ENCODE measurements around the gene KCNA2. TPM values are rescaled to one million over a fixed set of nuclear protein-coding genes. Genes with fewer than 3 reads are reported as not detected.

KCNA2 gene
- polyA plus RNA-seq (2013, experiment 1 of 2; ENCODE audit: insufficient read length) = not detected
- polyA plus RNA-seq (2013, experiment 2 of 2; ENCODE audit: insufficient read length) = not detected

DNA sequence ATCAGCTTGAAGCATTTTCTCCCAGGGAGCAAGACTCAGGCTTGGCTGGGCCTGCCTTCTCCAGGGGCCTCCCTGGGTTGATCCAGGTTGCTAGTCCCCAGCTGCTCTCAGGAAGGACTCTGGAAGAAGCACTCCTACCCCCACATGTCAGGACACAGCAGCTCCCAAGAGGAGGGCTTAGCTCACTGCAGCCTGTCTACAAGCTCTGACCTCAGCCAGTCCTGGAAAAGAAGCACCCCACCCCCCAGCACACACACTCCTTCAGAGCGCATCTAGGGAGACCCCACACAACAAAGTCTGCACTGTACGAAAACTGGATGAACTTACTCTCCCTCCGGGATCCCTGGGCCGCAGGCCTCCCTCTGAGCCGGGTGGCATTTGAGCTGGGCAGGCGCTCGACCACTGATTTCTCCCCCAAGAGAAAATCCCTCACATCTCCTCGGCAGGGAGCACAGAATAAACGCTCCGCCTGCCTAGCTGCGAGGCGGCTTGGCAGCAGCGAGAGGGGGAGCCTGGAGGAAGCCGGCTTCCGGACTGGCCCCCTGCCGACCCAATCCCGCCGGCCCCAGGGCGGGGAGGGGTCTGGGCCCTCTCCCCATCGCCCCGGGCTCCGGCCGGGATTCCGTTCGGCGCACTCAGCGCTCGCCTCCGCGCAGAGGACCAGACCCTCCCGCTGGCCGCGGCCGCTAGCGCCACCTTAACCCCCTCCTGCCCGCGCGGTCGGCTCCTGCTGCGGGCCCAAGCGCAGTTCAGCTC, at the start of gene KCNA2:
TSS of gene KCNA2 (minus strand) at position 458 of the 756 bp plus-strand sequence. CDS start 1,576 bp downstream, outside the sequence.
- DNase-seq = peak; percentile 5

DNA sequence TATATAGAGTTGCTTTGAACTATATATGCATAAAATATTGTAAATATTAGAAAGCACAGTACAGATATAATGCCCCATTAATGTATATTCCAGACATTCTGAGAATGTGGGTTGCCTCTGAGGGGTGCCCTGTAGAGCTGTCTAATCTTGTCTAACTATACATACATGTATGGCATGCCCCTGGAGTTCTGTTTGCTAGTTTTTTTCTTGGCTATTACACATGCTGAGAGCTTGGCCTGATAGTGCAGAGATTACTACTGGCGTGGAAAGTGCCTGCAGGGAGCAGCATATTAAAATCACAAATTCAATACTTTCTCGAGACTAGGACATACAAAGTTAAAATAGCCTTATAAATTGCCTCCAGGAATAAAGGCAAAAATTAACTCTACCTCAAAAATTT, 44.5 kb upstream of the KCNA2 start:
- no peak for DNase-seq

DNA sequence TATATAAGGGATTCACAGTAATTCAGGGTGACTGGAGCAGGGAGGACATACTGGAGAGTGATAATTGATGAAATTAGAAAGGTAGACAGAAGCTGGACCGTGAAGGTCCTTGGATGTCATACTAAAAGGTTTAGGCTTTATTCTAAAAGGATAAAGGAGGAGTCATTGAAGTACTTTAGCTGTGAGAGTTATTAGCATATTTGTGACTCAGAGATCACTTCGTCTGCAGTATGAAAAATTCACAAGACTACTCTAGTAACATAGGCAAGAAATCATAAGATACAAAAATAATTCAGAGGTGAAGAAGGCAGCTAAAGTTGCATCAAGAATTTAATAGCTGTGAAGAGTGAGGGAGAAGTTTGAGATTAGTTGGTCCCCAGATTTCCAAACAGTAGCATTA, 42.3 kb upstream of the KCNA2 start:
- DNase-seq = no peak

DNA sequence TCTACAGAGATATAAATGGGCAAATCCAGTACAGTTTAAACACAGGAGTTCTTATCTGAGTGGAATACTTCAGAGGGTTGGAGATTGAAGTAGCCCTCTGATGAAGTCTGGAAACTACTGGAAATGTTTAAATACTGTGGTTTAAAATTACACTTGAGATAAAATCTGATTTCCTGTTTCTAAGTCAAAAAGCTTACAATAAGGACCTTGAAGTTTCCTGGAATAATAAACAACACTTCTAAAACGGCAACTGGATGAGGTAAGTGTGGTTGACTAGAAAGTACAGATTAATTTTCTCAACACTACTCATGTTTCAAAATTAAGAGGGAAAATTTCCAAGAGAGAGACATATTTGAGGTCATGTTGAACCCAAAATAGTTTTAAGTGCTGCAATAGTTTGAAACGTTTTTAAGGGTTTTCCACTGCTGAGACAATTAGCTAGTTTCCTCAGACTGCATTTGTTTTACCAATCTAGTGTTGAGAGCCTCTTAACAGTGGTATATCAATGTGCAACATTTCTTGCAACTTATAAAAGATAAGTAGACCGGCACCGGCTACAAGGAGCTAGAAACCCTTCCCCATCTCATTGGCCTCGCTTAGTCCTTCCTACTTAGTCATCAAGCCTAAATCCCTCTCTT, 41.2 kb upstream of the KCNA2 start:
- DNase-seq = no peak

DNA sequence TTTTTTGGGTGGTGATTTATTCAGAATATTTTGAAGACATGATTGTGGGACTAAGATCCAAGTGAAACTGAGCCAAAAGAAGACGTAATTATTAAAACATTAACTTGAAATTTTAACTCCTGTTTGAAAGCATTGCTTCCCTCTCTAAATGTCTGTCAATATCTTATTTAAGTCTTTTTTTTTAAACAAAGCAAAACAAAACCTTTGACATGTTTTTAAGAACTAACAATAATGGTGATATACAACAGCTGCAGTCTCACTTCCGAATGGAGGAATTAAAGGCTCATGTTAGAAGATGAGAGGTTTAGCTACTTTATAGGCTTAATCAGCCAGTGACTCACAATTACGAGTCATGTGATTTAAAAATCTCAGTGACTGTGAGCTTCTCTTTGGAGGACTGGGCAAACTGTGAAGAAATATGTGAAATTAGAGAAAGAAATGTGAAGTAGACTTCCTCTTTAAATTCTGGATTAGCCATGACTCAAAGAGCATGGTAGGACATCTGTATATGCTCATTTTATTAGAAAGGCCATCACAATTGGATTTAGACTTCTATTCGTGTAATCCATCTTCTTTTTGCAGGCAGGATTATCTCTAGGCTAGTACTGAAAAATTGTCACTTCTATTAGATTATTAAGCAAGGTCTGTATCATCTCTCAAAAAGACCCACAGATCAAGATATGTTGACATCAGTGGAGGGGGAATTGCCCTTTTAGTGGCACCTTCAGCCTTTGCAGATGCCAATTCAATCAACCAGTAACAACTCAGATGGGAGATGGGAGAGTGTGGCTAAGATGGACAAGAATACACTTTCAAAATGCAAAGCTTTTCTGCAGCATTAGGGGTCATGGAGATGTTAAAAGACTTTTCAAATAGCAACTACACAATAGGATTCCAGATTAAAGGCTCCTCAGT, 39.9 kb upstream of the KCNA2 start:
- DNase-seq = peak; percentile 28

DNA sequence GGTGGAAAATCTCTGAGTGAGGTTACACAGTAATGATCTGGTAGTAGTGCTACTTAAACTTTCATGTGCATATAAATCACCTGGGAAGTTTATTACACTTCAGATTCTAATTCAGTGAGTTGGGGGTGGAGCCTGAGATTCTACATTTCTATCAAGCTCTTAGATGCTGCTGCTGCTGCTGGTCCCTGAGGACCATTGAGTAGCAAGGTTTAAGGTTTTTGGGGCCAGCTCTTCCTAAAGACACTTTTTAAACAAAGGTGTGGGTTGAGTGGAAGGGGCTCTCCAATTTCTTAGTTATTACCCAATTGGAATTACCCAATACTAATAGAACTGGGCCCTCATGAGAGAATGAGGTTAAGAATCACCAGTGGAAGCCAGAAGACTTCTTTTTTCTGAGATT, 39.1 kb upstream of the KCNA2 start:
- no peak for DNase-seq

DNA sequence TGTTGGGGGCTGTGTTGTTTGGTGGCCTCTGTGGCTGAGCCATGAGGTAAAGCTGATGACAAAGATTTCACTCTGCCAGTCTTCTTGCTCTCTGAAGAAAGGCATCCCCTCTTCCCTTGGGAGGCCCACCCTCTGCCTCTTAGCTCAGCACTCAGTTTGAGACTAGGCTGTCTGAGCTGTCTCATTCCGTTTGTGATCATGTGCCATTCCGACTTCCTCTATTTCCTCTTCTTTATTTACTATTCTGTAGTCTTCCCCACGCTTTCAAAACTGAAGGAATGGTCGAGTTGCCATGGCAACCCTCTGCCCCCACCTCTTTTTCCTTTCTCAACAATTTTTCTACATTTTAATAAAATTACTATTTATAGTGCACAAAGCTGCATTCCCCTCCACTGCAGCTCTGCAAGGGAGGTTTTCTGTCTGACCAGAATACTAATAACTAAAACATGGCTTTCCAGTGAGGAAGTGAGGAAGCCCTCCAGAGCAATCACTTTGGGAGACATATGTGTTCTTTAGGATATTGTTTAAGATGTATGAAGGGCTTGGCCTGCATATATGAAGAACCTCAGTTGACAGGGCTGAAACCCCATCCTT, 37.8 kb upstream of the KCNA2 start:
- DNase-seq = no peak

DNA sequence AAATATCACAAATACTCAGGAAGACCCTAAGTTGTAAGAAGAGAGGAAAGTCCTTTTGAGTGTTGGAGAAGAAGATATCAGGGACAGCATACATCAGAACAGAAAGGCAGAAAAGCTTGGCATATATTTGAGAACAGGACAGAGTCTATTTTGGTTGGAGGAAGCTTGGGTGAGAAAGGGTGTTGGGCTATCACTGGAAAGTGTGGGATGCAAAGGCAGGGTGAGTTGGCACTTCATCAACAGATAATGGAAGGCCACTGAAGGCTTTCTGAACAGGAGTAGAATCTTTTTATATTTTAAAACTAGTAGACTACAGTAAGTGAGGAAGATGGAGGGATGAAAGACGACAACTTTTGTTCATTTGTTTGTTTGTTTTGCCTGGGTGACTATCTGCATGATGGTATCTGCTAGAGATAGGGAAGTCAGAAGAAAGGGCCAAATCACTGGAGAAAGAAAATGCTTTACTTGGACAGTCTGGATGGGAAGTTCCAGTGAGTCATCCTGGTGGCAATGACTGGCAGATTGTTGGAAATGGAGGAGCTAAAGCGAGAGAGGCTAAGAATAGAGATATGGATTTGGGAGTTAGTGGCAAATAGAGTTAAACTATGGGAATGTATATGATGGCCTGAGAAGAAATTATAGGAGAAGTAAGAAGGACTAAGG, 33.7 kb upstream of the KCNA2 start:
- DNase-seq = no peak

DNA sequence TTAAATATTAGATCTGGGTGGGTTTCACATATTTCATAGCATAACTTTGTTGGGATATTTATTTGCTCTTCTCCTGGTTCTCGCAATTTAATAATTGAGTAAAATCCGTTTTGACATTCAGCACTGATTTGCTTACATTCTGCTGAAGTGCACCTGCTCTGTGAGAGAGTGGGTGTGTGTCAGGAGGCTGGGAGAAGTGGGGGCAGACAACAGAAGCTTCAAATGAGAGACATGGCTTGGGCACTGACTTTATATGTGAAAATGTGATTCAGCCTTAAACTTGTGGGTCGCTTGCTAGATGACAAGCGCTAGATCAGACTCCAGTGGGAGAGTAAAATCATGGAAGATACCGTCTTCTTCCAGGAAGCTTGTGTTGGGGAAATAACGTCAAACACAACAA, 32.4 kb upstream of the KCNA2 start:
- DNase-seq = no peak

DNA sequence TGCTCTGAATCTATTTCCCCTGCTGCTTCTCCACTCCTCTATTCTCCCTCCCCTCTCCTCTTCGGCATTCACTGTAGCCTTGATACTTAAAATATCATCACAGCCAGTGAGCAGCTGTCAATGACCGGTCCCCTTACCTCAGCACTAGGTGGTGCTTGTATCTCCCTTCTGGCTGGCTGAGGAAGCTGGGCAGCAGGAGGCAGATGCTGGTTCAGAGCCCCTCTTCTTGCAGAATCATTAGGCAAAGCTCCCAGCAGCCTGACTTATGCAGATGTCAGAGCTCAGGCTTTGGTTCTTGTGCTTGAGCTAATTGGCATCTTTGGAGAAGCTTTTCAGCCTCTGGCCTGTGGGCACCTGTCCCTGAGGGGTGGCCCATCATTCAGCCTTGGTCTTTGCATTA, 31.9 kb upstream of the KCNA2 start:
- no peak for DNase-seq

DNA sequence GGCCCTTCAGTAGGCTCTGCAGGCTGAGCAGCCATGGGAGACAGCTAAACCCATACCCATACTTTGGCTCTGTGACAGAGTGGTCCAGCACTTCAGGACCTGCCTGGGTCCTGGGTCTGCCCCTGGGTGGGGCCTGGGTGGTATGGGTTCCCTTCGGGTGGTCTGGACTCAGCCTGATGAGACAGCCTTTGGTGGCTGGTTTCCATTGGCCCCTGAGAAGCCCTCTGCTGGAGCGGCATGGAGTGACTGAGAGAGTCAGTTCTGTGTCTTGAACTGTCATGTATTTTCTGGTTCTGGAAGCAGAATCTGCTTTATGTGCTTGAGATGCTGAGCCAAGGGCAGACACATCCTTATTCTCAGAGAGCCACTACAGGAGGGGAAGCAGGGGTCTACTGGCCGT, 31.3 kb upstream of the KCNA2 start:
- no peak for DNase-seq

DNA sequence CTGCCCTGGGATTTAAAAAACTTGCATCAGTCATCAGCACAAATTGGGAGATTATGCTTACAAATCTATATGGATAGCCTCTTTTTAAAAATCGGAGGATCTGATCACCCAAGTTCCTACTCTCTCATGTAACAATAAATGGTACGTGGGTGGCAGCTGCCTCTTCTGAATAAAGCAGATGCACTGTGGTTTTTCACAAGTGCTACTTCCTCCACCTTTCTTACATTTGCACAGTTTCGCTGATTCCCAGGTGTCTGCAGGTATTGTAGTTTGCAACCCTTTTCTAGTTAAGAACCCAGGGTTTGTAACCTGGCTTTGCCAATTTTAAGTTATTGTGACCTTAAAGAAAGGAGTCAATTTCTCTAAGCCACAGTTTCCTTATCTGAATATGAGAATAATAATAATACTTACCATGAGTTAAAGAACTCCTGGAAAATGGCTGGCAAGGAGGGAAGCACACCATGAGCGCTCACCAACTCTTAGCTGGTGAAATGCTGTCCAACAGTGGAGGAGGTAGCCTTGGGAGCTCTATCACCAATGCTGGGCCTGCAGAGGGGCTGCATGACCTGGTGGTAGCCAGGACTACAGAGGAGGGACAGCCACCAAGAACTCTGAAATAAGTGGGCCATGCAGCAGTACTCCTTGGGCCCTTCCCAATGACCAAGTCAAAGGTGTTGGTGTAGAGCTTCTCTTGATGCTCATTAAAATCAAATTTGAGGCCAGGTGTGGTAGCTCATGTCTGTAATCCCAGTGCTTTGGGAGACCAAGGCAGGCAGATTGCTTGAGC, 30.2 kb upstream of the KCNA2 start:
- DNase-seq = no peak

DNA sequence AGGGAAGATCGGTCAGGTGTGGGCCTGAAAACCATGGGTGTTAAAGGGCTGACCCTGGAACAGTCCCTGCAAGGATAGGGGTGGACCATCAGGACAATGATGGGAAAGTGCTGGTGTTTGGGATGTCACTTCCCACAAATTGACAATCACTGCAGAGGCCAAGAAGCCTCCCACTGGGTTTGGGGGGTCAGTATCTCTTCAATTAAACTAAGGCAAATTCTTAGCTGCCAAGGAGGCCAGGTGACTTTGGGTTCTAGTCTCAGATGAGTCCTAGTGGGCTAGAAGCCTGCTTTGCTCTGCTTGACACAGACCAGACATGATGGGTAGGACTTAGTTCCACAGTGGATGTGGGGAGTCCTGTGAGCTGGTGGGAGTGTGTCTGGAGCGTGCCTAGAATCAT, 29.3 kb upstream of the KCNA2 start:
- no peak for DNase-seq

DNA sequence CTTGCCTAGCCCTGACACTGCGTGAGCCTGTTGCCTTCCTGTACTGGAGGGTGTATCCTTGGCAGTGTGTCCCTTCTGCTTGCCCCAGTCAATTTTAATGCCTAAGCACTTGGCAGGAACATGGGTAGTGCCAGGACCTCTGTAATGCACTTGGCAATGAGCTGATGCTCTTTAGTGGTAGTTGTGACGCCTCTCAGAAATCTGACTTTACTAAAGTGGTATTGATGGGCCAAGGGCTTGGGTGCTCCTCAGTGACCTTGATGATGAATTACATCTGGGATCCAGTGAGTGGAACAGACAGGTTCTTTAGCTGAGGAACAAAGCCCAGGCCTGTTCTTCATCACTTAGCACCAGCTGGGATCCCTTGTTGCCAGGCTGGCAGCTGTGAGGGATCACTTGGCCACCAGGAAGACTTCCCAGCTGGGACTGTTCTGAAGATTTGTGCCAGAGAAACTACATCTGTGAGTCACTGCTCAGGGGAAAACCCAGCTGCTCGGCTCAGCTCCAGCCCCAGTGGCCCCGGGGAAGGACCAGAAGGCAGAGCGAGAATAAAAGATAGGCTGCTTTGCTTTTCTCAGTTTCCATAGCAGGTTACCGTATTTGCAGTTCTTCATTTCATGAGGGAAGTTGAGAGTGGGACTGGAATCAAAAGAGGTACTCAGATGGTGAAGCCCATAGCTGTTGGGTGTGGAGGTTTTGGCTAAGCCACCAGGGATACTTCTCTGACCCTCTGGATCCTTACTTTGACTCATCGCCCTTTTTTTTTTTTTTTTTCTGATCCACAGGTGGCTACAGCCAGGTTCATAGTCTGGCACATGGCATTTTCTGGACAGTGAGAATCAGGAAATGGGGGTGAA, 28.5 kb upstream of the KCNA2 start:
- DNase-seq = no peak

DNA sequence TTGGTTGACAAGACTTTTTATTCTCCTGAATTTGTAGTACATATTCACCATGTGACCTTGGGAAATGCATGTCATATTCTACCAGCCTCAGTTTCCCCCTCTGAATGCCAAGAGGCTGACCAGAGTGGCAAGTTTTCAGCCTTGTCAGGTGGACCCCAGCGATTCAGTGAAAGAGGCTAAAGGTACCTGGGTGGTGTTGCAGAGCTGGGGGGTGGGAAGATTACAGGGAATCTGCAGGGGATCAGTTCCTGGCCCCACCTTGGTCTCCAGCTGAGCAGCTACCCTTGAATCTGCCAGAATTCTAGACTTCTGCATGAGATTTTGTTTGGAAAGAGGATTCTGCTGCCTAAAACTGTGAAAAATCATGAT, 27.9 kb upstream of the KCNA2 start:
- DNase-seq = no peak

DNA sequence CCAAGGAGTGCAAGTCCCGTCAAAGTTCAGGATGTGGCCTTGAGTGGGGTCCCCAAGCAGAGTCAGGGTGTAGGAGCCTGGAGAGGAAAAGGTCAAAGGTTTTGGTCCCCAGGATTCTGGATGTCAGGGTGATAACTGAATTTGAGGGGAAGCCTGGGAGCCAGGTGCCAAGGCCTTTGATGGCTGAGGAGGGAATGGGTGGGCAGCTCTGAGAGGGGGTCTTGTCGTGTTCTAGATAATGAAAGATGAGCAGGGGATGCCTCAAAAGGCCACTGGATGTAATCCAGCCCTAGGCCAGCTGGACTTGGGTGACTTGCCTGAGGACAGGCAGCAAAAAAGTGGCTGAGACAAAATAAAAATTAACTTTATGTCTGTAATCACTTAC, 27.5 kb upstream of the KCNA2 start:
- DNase-seq = no peak

DNA sequence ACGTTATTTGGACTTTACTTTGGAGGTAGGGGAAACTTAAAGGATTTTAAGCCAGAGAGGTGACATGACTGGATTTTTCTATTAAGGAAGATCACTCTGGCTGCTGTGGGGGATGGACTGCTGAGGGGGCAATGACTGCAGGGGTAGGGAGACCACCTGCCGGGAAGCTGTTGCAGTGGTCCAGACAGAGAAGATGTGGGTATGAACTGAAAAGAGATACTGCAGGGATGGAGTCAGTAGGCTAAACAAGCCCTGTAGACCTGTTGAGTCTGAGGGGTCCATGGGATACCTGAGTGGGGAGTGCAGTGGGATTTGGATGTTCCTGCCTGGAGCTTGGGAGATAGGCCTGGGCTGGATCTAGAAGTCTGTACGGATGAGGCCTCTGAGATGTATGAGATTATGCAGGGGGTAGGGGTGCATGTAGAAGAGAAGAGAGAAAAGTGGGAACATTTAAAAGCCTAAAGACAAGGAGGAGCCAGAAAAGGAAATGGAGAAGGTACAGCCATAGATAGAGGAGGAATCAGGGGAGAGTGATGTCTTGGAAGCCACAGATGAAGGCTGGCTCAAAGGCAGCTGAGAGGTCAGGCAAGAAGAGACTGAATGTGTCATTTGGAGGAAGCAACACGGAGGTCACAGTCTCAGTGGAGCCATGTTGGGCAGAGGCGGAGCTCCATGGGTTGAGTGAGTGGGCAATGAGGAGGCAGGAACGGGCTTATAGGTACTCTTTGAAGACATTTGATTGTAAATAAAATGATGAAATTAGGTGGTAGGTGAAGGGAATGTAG, 25.9 kb upstream of the KCNA2 start:
- DNase-seq = no peak

DNA sequence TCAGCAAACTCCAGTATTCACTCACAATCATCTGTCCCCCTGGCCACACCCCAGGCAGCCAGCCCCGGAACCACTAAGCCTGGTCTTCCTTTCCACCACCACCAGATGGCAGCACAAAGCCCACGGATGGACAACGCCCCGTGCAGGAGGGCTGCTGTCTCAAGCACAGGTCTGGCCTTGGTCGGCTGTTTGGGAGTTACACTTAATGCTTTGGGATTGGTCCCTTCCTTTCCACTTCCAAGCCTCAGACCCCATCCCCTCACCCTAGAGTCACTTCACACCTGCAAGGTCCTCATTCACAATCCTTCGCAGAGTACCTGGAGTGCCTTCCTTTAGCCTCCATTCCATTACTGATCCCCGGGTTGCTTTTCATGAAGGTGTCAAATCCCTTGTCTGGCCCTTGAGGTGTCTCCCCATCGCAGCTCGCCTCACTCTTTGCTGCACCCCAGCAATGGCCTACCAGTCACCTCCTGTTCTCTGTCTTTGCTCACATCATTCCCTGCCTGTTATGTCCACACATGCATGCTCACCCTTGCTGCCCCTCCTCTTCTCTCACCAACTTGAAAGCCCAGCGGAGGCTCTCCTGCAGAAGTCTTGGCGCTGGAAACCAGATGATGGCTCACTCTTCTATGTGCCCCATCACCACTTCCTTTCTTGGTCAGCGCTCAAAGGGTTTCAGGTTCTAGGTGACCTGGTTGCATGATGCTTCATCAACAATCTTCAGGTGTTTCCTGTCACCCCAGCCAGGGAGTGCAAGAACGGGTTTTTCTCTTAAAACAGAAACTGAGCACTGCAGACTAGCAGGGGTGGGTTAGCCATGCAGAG, 24.9 kb upstream of the KCNA2 start:
- DNase-seq = peak; percentile 40
